HCEC 1CT (cell line): ENCODE results near the gene URM1.
A peak's percentile ranks its signal among the peaks of the same experiment; 100 is the strongest.

Source experiments
- DNase-seq: peaks from one replicate; pipeline ENCODE4 v3.0.0-alpha.2; 2017

Gene URM1

GRCh38 chr9:128388150-128388549 lies 17.0 kb downstream of the URM1 start:
- DNase-seq = no peak

- no peak for DNase-seq
Measured at GRCh38 chr9:128389395-128390149, 18.4 kb downstream of the URM1 start.

GRCh38 chr9:128390150-128390812 lies 19.1 kb downstream of the URM1 start:
- no peak for DNase-seq

- DNase-seq = no peak
Measured at GRCh38 chr9:128390813-128391711, 19.9 kb downstream of the URM1 start.

GRCh38 chr9:128391956-128392301 lies 20.8 kb downstream of the URM1 start:
- DNase-seq = no peak

GRCh38 chr9:128392302-128393144 lies 21.3 kb downstream of the URM1 start:
- DNase-seq = no peak

- DNase-seq = no peak
Measured at GRCh38 chr9:128393145-128393775, 22.1 kb downstream of the URM1 start.

GRCh38 chr9:128393970-128394369 lies 22.8 kb downstream of the URM1 start:
- DNase-seq = no peak

GRCh38 chr9:128394379-128395168 lies 23.4 kb downstream of the URM1 start:
- no peak for DNase-seq

GRCh38 chr9:128396970-128397613 lies 25.9 kb downstream of the URM1 start:
- DNase-seq = no peak

GRCh38 chr9:128397831-128398230 lies 26.7 kb downstream of the URM1 start:
- DNase-seq = no peak

- no peak for DNase-seq
Measured at GRCh38 chr9:128399861-128400260, 28.7 kb downstream of the URM1 start.

- no peak for DNase-seq
Measured at GRCh38 chr9:128404560-128404959, 33.4 kb downstream of the URM1 start.

- no peak for DNase-seq
Measured at GRCh38 chr9:128405077-128405779, 34.1 kb downstream of the URM1 start.

GRCh38 chr9:128405780-128406171 lies 34.6 kb downstream of the URM1 start:
- no peak for DNase-seq

GRCh38 chr9:128406848-128407391 lies 35.7 kb downstream of the URM1 start:
- no peak for DNase-seq

GRCh38 chr9:128408963-128409431 lies 37.8 kb downstream of the URM1 start:
- no peak for DNase-seq

- DNase-seq = no peak
Measured at GRCh38 chr9:128409450-128409849, 38.3 kb downstream of the URM1 start.

GRCh38 chr9:128409978-128410377 lies 38.8 kb downstream of the URM1 start:
- peak; percentile 28 for DNase-seq
